Common myeloid progenitor, CD34-positive (primary cell): ENCODE measurements around the gene RRM1.

Experiments used
- CTCF ChIA-PET: fragments of 350-600 bp; sonication (Branson Sonifier 250); formaldehyde crosslinking; loops from one replicate; lab custom pipeline; 2021; ENCODE audit warnings: antibody characterized with exemption; lab: Charles Lee
- POLR2A ChIA-PET: fragments of 350-600 bp; sonication (Branson Sonifier 250); formaldehyde crosslinking; loops from one replicate; lab custom pipeline; 2021; ENCODE audit warnings: antibody characterized with exemption; lab: Charles Lee
- DNase-seq, 3 donors: peaks; one replicate each; pipeline versions ENCODE4 v3.0.0 to v3.0.0-alpha.2; 2013
- H3K27ac ChIP-seq, 2 experiments: 1 replicate in 1 of 2; 2 replicates in 1 of 2; pipeline ENCODE4 v1.7.0; 2013; ENCODE audit warnings: inconsistent platforms in 2 of 2, low read length in 2 of 2, mild to moderate bottlenecking in 2 of 2, low read depth in 1 of 2, moderate library complexity in 1 of 2; ENCODE audit not compliant: severe bottlenecking in 2 of 2, insufficient read depth in 1 of 2, poor library complexity in 1 of 2
- H3K27me3 ChIP-seq, 5 experiments: replicated peaks in 2 of 5; 1 replicate in 3 of 5; 2 replicates in 2 of 5; pipeline versions ENCODE4 v1.6.1 to v1.7.0; 2013; ENCODE audit warnings: low read length in 4 of 5, mild to moderate bottlenecking in 2 of 5, moderate library complexity in 2 of 5, inconsistent platforms in 1 of 5; ENCODE audit not compliant: insufficient read depth in 5 of 5, control insufficient read depth in 4 of 5
- H3K36me3 ChIP-seq, 4 experiments: 1 replicate in 2 of 4; 2 replicates in 2 of 4; pipeline versions ENCODE4 v1.6.1 to v1.7.0; 2013; ENCODE audit warnings: low read length in 3 of 4, control low read depth in 1 of 4, mild to moderate bottlenecking in 1 of 4; ENCODE audit not compliant: control insufficient read depth in 4 of 4, insufficient read depth in 4 of 4
- H3K4me1 ChIP-seq, 4 experiments: 1 replicate in 3 of 4; 2 replicates in 1 of 4; pipeline versions ENCODE4 v1.6.1 to v1.7.1; 2013; ENCODE audit warnings: low read length in 3 of 4, mild to moderate bottlenecking in 3 of 4, control low read depth in 1 of 4, inconsistent platforms in 1 of 4, moderate library complexity in 1 of 4; ENCODE audit not compliant: control insufficient read depth in 4 of 4, insufficient read depth in 4 of 4; ENCODE audit errors: control extremely low read depth in 1 of 4
- H3K4me3 ChIP-seq, 7 experiments: 1 replicate in 4 of 7; 2 replicates in 3 of 7; pipeline versions ENCODE4 v1.5.1 to v1.7.0; 2013; ENCODE audit warnings: mild to moderate bottlenecking in 7 of 7, low read length in 6 of 7, moderate library complexity in 6 of 7, inconsistent platforms in 2 of 7, low read depth in 2 of 7, control low read depth in 1 of 7; ENCODE audit not compliant: insufficient read depth in 4 of 7, control insufficient read depth in 1 of 7; ENCODE audit errors: extremely low read depth in 1 of 7
- H3K9me3 ChIP-seq, 5 experiments: 1 replicate in 4 of 5; 2 replicates in 1 of 5; pipeline versions ENCODE4 v1.6.1 to v1.7.1; 2013; ENCODE audit warnings: low read length in 4 of 5, mild to moderate bottlenecking in 2 of 5, inconsistent platforms in 1 of 5, low read depth in 1 of 5, moderate library complexity in 1 of 5; ENCODE audit not compliant: control insufficient read depth in 4 of 5, insufficient read depth in 2 of 5; ENCODE audit errors: control extremely low read depth in 1 of 5
- WGBS: methylation state at CpG from one replicate; pipeline ENCODE4 v1.1.5; 2013; ENCODE audit not compliant: insufficient coverage; 5-methylcytosine and 5-hydroxymethylcytosine counted together

Gene RRM1

GRCh38 chr11:4086575-4087353 is 7.8 kb upstream of the RRM1 start:
- H3K9me3 ChIP-seq: no peaks in the 10 kb centered on the region
- peaks cover 0 to 22% (median 5%) of the 10 kb centered on the region in 4 experiments for H3K4me1 ChIP-seq
- WGBS: 61% methylated on average over 5 of the region's 8 CpGs
- no peak overlapping the region for H3K27ac ChIP-seq
- no peak overlapping the region for H3K4me3 ChIP-seq
- DNase-seq: peak in 2 of 3 donors; percentile 53 to 58
- ChIA-PET CTCF (interaction anchor here (1.8 to 3.9 kb wide), 2 partner anchors 8 to 13 kb away, joined by 4 to 30 read pairs; no protein-coding TSS in a partner anchor), POLR2A (no interaction called here)
- H3K36me3 ChIP-seq: peaks cover 3 to 84% (median 53%) of the 10 kb centered on the region in 4 experiments
- H3K27me3 ChIP-seq: no peaks in the 10 kb centered on the region

GRCh38 chr11:4087551-4087950 is 7.0 kb upstream of the RRM1 start:
- H3K9me3 ChIP-seq: no peaks in the 10 kb centered on the region
- CTCF ChIA-PET: interaction anchor here (1.3 to 1.8 kb wide), 2 partner anchors 9 kb away, joined by 4 read pairs; no protein-coding TSS in a partner anchor
- peaks cover 0 to 29% (median 10%) of the 10 kb centered on the region in 4 experiments for H3K4me1 ChIP-seq
- 93% methylated on average over 4 of the region's 5 CpGs for WGBS
- H3K27ac ChIP-seq: no peak overlapping the region
- no peaks in the 10 kb centered on the region for H3K27me3 ChIP-seq
- H3K36me3 ChIP-seq: peaks cover 0 to 84% (median 50%) of the 10 kb centered on the region in 4 experiments
- no peak for DNase-seq
- POLR2A ChIA-PET: interaction anchor here (0.6 kb wide), 1 partner anchor 335 kb away, joined by 3 read pairs; no protein-coding TSS in a partner anchor
- no peak overlapping the region for H3K4me3 ChIP-seq

- WGBS: no CpG with 5 or more reads among the region's 2 CpGs
- no peak for DNase-seq
- POLR2A ChIA-PET: interaction anchor here (0.7 kb wide), 1 partner anchor 181 kb away, joined by 3 read pairs; no protein-coding TSS in a partner anchor
Measured at GRCh38 chr11:4090258-4090657, 4.3 kb upstream of the RRM1 start.

GRCh38 chr11:4092026-4092425 is 2.6 kb upstream of the RRM1 start:
- peaks cover 0 to 50% (median 28%) of the 10 kb centered on the region in 4 experiments for H3K36me3 ChIP-seq
- POLR2A ChIA-PET: interaction anchor here (0.6 kb wide), 1 partner anchor 253 kb away, joined by 3 read pairs; no protein-coding TSS in a partner anchor
- no peaks in the 10 kb centered on the region for H3K27me3 ChIP-seq
- H3K4me3 ChIP-seq: no peak overlapping the region
- DNase-seq: peak in 2 of 3 donors; percentile 37 to 38
- no CpG with 5 or more reads among the region's 2 CpGs for WGBS
- CTCF ChIA-PET: interaction anchor here (1.4 kb wide), 1 partner anchor 11 kb away, joined by 6 read pairs; no protein-coding TSS in a partner anchor
- peaks cover 0 to 39% (median 24%) of the 10 kb centered on the region in 4 experiments for H3K4me1 ChIP-seq
- no peaks in the 10 kb centered on the region for H3K9me3 ChIP-seq
- no peak overlapping the region for H3K27ac ChIP-seq

More at GRCh38 chr11:4090258-4090657, 4.3 kb upstream of the RRM1 start:
- no peaks in the 10 kb centered on the region for H3K27me3 ChIP-seq
- H3K27ac ChIP-seq: no peak overlapping the region
- CTCF ChIA-PET: interaction anchor here (1.2 kb wide), 1 partner anchor 9 kb away, joined by 4 read pairs; no protein-coding TSS in a partner anchor
- no peaks in the 10 kb centered on the region for H3K9me3 ChIP-seq
- peaks cover 0 to 61% (median 35%) of the 10 kb centered on the region in 4 experiments for H3K36me3 ChIP-seq
- H3K4me3 ChIP-seq: no peak overlapping the region
- H3K4me1 ChIP-seq: peaks cover 0 to 36% (median 17%) of the 10 kb centered on the region in 4 experiments

GRCh38 chr11:4093519-4094347 is 866 bp upstream of the RRM1 start:
- POLR2A ChIA-PET: no interaction called here
- H3K4me3 ChIP-seq: peak overlapping the region; percentile 81 to 98 (median 92)
- peaks cover 0 to 33% (median 19%) of the 10 kb centered on the region in 4 experiments for H3K36me3 ChIP-seq
- 74% methylated on average over 23 of the region's 25 CpGs for WGBS
- peak overlapping the region; percentile 80 to 90 for H3K27ac ChIP-seq
- peaks cover 0 to 45% (median 25%) of the 10 kb centered on the region in 4 experiments for H3K4me1 ChIP-seq
- no peaks in the 10 kb centered on the region for H3K9me3 ChIP-seq
- no peaks in the 10 kb centered on the region for H3K27me3 ChIP-seq
- CTCF ChIA-PET: no interaction called here
- peak in 2 of 3 donors; percentile 28 to 48 for DNase-seq

GRCh38 chr11:4095509-4096230 is 1.1 kb downstream of the RRM1 start:
- no peaks in the 10 kb centered on the region for H3K9me3 ChIP-seq
- ChIA-PET CTCF (interaction anchor here (1.9 kb wide), 1 partner anchor 23 kb away, joined by 6 read pairs; no protein-coding TSS in a partner anchor), POLR2A (no interaction called here)
- peaks cover 0 to 53% (median 25%) of the 10 kb centered on the region in 4 experiments for H3K4me1 ChIP-seq
- peak overlapping the region; percentile 58 to 90 for H3K27ac ChIP-seq
- DNase-seq: peak in 2 of 3 donors; percentile 18 to 26
- peak overlapping the region; percentile 81 to 98 (median 92) for H3K4me3 ChIP-seq
- 59% methylated on average over 9 of the region's 10 CpGs for WGBS
- H3K36me3 ChIP-seq: peaks cover 0 to 21% (median 10%) of the 10 kb centered on the region in 4 experiments
- H3K27me3 ChIP-seq: no peaks in the 10 kb centered on the region
